C4-2B (cell line): ENCODE measurements around the gene ESPN.

Experiments used
- ZFX ChIP-seq: fragments of 450-650 bp; IDR thresholded peaks from 2 replicates; pipeline ENCODE4 v1.6.1; 2017
- TF ChIP-seq, protein P1 (sequence below): fragments of 450-650 bp; conservative IDR thresholded peaks from 2 replicates; pipeline ENCODE4 v1.5.1; 2017; ENCODE audit warnings: mild to moderate bottlenecking

DNA sequence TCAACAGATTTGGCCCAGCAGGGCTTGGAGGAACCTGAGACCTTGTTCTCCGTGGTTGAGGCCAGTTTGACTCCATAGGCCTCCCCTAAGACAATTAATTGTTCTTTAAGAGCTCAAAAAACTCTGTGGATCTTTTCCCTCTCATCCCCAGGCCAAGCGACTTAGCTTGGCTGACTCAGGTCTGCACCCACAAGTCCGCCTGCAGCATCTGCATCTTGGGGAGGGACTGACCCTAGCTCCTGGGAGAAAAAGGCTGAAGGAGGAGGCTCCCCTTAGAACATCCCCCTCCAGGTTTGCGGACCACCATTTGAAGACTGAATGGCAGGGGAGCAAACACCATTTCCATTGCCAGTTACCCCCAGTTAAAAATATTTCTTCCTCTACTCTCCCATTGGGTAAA is 3.3 kb upstream of the ESPN start:
- TF ChIP-seq, protein P1, sequence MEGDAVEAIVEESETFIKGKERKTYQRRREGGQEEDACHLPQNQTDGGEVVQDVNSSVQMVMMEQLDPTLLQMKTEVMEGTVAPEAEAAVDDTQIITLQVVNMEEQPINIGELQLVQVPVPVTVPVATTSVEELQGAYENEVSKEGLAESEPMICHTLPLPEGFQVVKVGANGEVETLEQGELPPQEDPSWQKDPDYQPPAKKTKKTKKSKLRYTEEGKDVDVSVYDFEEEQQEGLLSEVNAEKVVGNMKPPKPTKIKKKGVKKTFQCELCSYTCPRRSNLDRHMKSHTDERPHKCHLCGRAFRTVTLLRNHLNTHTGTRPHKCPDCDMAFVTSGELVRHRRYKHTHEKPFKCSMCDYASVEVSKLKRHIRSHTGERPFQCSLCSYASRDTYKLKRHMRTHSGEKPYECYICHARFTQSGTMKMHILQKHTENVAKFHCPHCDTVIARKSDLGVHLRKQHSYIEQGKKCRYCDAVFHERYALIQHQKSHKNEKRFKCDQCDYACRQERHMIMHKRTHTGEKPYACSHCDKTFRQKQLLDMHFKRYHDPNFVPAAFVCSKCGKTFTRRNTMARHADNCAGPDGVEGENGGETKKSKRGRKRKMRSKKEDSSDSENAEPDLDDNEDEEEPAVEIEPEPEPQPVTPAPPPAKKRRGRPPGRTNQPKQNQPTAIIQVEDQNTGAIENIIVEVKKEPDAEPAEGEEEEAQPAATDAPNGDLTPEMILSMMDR = no peak
- TF ChIP-seq ZFX = no peak
